ENCODE data around the gene CATSPER4. TPM values are rescaled to one million over a fixed set of nuclear protein-coding genes. Genes with fewer than 3 reads are reported as not detected.
A peak's percentile ranks its signal among the peaks of the same experiment; 100 is the strongest.

Gene CATSPER4
- total and polyA plus RNA-seq, 2 of the 13 experiments (the other 11 are each of a cell fraction or from before 2014, with no cell fraction given): not detected

DNA sequence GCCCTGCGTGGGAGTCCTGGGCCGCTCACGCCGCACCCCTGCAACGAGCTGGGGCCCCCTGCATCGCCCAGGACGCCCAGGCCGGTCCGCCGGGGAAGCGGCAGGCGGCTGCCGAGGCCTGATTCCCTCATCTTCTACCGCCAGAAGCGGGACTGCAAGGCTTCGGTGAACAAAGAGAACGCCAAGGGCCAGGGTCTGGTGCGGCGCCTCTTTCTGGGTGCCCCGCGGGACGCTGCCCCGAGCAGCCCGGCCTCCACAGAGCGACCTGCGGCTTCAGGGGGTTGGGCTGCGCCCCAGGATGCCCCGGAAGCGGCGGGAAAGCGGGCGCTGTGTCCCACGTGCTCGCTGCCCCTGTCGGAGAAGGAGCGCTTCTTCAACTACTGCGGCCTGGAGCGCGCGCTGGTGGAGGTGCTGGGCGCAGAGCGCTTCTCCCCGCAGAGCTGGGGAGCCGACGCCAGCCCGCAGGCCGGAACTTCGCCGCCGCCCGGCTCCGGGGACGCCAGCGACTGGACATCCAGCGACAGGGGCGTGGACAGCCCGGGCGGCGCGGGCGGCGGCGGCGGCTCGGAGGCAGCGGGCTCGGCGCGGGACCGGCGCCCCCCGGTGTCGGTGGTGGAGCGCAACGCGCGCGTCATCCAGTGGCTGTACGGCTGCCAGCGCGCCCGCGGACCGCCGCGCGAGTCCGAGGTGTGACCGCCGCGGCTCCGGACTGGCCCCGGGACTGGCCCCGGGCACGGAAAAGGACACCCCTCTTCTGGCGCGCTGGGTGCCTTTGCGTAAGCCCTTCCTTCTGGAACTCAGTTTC, 28.8 kb upstream of the CATSPER4 start:
- no peak for DNase-seq (ENCODE audit: low spot score)
- in situ Hi-C loops (cut with HindIII; ENCODE audit: extremely low pct_ligation_motif_present, low pct_unique_long_range_greater_than_20kb): loop anchor here (10.0 kb wide), 1 partner anchor 267 kb away; no protein-coding TSS in a partner anchor
- no peak for FAIRE-seq
- Histone ChIP-seq H3K36me3 (replicated peaks in 1 of 2; ENCODE audit: control insufficient read depth in 1 of 2, insufficient read depth in 2 of 2, low read length in 2 of 2) (no peaks in the 10 kb centered on the region), H3K4me3 (replicated peaks in 1 of 3; ENCODE audit: insufficient read depth in 1 of 3, low read depth in 2 of 3, low read length in 3 of 3) (peak overlapping the region; percentile 42 to 76 (median 47); a peak in 5 of 6 replicates), H3K27ac (ENCODE audit: extremely low read length, insufficient read depth, low read length) (no peak overlapping the region), H3K9me3 (ENCODE audit: low read length) (no peaks in the 10 kb centered on the region), H3K79me2 (ENCODE audit: insufficient read depth, low read length) (no peaks in the 10 kb centered on the region), H3K9ac (ENCODE audit: insufficient read depth, low read depth, low read length) (peak overlapping the region; percentile 15; the same call in 1 of the 2 replicates), H2AFZ (ENCODE audit: low read length) (no peak overlapping the region), H3K27me3 (ENCODE audit: control insufficient read depth in 1 of 2, insufficient read depth in 2 of 2, low read length in 2 of 2) (peaks cover 12 to 68% of the 10 kb centered on the region in 2 experiments; a peak in 4 of 5 replicates), H4K20me1 (ENCODE audit: insufficient read depth, low read length) (no peaks in the 10 kb centered on the region), H3K4me1 (ENCODE audit: insufficient read depth, low read length) (peaks cover 43% of the 10 kb centered on the region), H3K4me2 (ENCODE audit: low read depth, low read length) (peak overlapping the region; percentile 78)
- intact Hi-C loops (cut with micrococcal nuclease; ENCODE audit: unreplicated experiment): loop anchor here (5.0 kb wide), 2 partner anchors 49 to 124 kb away; partner anchors contain the start of gene PDIK1L
- ChIA-PET POLR2A (no interaction called here), CTCF (ENCODE audit: low intra/inter-chr PET ratio, low total read pairs) (no interaction called here)
- no TSS peak for BruUV-seq (replicated peaks)
- ATAC-seq: peak; percentile 66
- 31% methylated on average over 8 of the region's 98 CpGs for WGBS (ENCODE audit: low lambda C conversion rate)
- TF ChIP-seq ZNF891 (CRISPR knock-in tag; IDR thresholded peaks at IDR 0.05): peak; percentile 75; the same call in 1 of the 2 replicates
- no peak for TF ChIP-seq EP300 (IDR thresholded peaks at IDR 0.05; ENCODE audit: low read depth in 2 of 2, low read length in 2 of 2)
- TF ChIP-seq EP300 (CRISPR knock-in tag; IDR thresholded peaks at IDR 0.05; ENCODE audit: borderline replicate concordance): no peak
- TF ChIP-seq MTF2 (CRISPR knock-in tag; IDR thresholded peaks at IDR 0.05; ENCODE audit: borderline replicate concordance): no peak
- 0 out of 2 replicates have a peak, but pooled peaks have one; percentile 70 for TF ChIP-seq ZMAT3 (CRISPR knock-in tag; conservative IDR thresholded peaks at IDR 0.05)
- TF ChIP-seq, protein P1, sequence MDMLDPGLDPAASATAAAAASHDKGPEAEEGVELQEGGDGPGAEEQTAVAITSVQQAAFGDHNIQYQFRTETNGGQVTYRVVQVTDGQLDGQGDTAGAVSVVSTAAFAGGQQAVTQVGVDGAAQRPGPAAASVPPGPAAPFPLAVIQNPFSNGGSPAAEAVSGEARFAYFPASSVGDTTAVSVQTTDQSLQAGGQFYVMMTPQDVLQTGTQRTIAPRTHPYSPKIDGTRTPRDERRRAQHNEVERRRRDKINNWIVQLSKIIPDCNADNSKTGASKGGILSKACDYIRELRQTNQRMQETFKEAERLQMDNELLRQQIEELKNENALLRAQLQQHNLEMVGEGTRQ (IDR thresholded peaks at IDR 0.05; ENCODE audit: low read depth, low read length): no peak
- TF ChIP-seq, protein P1 (CRISPR knock-in tag; IDR thresholded peaks at IDR 0.05; ENCODE audit: borderline replicate concordance): 0 out of 2 replicates have a peak, but pooled peaks have one; percentile 26
- 0 out of 2 replicates have a peak, but pooled peaks have one; percentile 44 for TF ChIP-seq REL (CRISPR knock-in tag; conservative IDR thresholded peaks at IDR 0.05)
- no peak for TF ChIP-seq SOX6 (IDR thresholded peaks at IDR 0.05)
- 0 out of 2 replicates have a peak, but pooled peaks have one; percentile 18 for TF ChIP-seq SOX6 (CRISPR knock-in tag; IDR thresholded peaks at IDR 0.05)
- peak; percentile 64; the same call in 1 of the 2 replicates for TF ChIP-seq ZSCAN25 (CRISPR knock-in tag; IDR thresholded peaks at IDR 0.05)
- peak; percentile 64; the same call in 1 of the 2 replicates for TF ChIP-seq ZFY (CRISPR knock-in tag; IDR thresholded peaks at IDR 0.05)
- 0 out of 2 replicates have a peak, but pooled peaks have one; percentile 34 for TF ChIP-seq ZSCAN31 (CRISPR knock-in tag; IDR thresholded peaks at IDR 0.05; ENCODE audit: low read depth)
- TF ChIP-seq, protein P2, sequence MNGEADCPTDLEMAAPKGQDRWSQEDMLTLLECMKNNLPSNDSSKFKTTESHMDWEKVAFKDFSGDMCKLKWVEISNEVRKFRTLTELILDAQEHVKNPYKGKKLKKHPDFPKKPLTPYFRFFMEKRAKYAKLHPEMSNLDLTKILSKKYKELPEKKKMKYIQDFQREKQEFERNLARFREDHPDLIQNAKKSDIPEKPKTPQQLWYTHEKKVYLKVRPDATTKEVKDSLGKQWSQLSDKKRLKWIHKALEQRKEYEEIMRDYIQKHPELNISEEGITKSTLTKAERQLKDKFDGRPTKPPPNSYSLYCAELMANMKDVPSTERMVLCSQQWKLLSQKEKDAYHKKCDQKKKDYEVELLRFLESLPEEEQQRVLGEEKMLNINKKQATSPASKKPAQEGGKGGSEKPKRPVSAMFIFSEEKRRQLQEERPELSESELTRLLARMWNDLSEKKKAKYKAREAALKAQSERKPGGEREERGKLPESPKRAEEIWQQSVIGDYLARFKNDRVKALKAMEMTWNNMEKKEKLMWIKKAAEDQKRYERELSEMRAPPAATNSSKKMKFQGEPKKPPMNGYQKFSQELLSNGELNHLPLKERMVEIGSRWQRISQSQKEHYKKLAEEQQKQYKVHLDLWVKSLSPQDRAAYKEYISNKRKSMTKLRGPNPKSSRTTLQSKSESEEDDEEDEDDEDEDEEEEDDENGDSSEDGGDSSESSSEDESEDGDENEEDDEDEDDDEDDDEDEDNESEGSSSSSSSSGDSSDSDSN (CRISPR knock-in tag; IDR thresholded peaks at IDR 0.05): peak; percentile 88
- TF ChIP-seq, protein P3, sequence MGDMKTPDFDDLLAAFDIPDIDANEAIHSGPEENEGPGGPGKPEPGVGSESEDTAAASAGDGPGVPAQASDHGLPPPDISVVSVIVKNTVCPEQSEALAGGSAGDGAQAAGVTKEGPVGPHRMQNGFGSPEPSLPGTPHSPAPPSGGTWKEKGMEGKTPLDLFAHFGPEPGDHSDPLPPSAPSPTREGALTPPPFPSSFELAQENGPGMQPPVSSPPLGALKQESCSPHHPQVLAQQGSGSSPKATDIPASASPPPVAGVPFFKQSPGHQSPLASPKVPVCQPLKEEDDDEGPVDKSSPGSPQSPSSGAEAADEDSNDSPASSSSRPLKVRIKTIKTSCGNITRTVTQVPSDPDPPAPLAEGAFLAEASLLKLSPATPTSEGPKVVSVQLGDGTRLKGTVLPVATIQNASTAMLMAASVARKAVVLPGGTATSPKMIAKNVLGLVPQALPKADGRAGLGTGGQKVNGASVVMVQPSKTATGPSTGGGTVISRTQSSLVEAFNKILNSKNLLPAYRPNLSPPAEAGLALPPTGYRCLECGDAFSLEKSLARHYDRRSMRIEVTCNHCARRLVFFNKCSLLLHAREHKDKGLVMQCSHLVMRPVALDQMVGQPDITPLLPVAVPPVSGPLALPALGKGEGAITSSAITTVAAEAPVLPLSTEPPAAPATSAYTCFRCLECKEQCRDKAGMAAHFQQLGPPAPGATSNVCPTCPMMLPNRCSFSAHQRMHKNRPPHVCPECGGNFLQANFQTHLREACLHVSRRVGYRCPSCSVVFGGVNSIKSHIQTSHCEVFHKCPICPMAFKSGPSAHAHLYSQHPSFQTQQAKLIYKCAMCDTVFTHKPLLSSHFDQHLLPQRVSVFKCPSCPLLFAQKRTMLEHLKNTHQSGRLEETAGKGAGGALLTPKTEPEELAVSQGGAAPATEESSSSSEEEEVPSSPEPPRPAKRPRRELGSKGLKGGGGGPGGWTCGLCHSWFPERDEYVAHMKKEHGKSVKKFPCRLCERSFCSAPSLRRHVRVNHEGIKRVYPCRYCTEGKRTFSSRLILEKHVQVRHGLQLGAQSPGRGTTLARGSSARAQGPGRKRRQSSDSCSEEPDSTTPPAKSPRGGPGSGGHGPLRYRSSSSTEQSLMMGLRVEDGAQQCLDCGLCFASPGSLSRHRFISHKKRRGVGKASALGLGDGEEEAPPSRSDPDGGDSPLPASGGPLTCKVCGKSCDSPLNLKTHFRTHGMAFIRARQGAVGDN (CRISPR knock-in tag; IDR thresholded peaks at IDR 0.05): peak; percentile 88
